Neutrophil (primary cell): Measurements from ENCODE around the gene TAF10.

Experiments
- H3K27ac ChIP-seq: fragments of 200-600 bp; sonication (generic); 2 replicates; pipeline ENCODE4 v1.5.1; 2016; ENCODE audit warnings: mild to moderate bottlenecking, moderate library complexity
- H3K27me3 ChIP-seq: fragments of 200-600 bp; sonication (generic); 2 replicates; pipeline ENCODE4 v1.6.0; 2016; ENCODE audit warnings: mild to moderate bottlenecking
- H3K36me3 ChIP-seq: fragments of 200-600 bp; sonication (generic); 2 replicates; pipeline ENCODE4 v1.5.1; 2017
- H3K4me1 ChIP-seq, 2 experiments: fragments of 200-600 bp in 1 of 2; sonication (generic) in 1 of 2; 1 replicate in 1 of 2; 2 replicates in 1 of 2; pipeline versions ENCODE4 v1.5.1 to v1.6.1; 2013 to 2016; ENCODE audit warnings: low read depth in 1 of 2, low read length in 1 of 2, mild to moderate bottlenecking in 1 of 2, moderate library complexity in 1 of 2; ENCODE audit not compliant: control insufficient read depth in 1 of 2, insufficient read depth in 1 of 2
- H3K4me3 ChIP-seq, 2 experiments: fragments of 200-600 bp in 1 of 2; sonication (generic) in 1 of 2; 1 replicate in 1 of 2; 2 replicates in 1 of 2; pipeline ENCODE4 v1.5.1; 2013 to 2016; ENCODE audit warnings: low read depth in 1 of 2, low read length in 1 of 2, mild to moderate bottlenecking in 1 of 2, moderate library complexity in 1 of 2
- H3K9me3 ChIP-seq: fragments of 200-600 bp; sonication (generic); 2 replicates; pipeline ENCODE4 v1.5.1; 2016
- TF ChIP-seq, protein P1 (sequence below): fragments of 200-600 bp; sonication (generic); IDR thresholded peaks from 2 replicates; pipeline ENCODE4 v1.5.1; 2016; ENCODE audit warnings: antibody characterized with exemption

TAF10 gene

DNA sequence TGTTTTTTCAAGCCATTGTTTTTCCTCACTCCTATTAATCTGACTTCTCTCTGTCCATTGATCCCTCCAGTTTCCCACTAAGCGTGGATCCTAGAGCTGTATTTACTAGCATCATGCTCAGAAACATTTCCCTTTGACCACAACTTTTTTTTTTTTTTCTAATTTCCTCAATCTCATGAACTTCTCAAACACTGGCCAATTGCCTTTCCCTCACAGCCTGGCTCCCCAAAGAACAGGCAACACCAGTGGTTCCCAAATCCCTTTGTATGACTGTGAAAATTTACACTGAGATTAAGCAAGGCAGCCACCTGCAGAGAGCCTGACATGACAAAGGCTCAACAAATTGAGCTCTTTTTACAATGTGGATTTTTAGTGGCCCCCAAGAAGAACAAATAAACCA is 8.6 kb upstream of the TAF10 start:
- Histone ChIP-seq H3K27ac (no peak overlapping the region), H3K27me3 (no peaks in the 10 kb centered on the region), H3K36me3 (peaks cover 11% of the 10 kb centered on the region), H3K4me3 (no peak overlapping the region), H3K9me3 (no peaks in the 10 kb centered on the region), H3K4me1 (peaks cover 31 to 35% of the 10 kb centered on the region in 2 experiments)
- TF ChIP-seq, protein P1, sequence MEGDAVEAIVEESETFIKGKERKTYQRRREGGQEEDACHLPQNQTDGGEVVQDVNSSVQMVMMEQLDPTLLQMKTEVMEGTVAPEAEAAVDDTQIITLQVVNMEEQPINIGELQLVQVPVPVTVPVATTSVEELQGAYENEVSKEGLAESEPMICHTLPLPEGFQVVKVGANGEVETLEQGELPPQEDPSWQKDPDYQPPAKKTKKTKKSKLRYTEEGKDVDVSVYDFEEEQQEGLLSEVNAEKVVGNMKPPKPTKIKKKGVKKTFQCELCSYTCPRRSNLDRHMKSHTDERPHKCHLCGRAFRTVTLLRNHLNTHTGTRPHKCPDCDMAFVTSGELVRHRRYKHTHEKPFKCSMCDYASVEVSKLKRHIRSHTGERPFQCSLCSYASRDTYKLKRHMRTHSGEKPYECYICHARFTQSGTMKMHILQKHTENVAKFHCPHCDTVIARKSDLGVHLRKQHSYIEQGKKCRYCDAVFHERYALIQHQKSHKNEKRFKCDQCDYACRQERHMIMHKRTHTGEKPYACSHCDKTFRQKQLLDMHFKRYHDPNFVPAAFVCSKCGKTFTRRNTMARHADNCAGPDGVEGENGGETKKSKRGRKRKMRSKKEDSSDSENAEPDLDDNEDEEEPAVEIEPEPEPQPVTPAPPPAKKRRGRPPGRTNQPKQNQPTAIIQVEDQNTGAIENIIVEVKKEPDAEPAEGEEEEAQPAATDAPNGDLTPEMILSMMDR, result no peak

DNA sequence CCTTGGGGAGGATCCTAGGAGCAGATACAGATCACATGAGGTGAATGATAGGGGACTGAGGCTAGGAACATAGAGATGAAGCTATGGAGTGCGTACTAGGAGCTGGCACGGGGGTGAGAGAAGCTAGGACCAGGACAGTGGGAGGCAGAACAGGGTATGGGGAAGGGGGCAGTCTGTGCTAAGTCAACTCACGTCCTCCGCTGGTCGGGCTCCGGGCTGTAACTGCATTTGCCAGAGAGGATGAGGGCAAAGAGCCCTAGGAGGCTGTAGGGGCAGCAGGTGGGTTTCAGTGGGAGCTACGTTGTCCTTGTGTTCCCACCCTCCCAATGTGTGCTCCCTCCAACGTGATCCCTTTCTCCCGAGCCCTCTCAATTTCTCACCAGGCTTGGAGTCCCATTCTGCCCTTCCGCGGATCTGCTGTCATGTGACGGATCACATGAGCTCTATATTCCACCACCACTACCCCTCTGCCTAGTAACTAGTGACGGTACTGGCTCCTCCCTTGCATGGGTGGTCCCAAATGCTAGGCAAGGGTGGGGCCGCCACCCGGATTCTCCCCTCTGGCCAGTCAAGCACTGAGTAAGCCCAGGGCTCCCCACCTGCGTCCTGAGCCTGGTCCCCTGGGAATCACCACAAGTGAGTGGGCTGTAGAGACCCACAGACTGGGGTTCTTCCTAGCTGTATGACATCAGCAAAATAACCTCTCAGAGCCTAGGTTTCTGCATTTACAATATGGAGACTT is 7.2 kb upstream of the TAF10 start, which contains the start of gene TPP1:
Gene TPP1 (minus strand): TSS at position 419 of the 742 bp plus-strand sequence. CDS start 22 bp downstream, at position 397.
- Histone ChIP-seq H3K36me3 (peaks cover 26% of the 10 kb centered on the region), H3K9me3 (no peaks in the 10 kb centered on the region), H3K4me3 (peak within 1 kb of the TSS; percentile 75 to 93), H3K4me1 (peaks cover 31 to 35% of the 10 kb centered on the region in 2 experiments), H3K27me3 (no peaks in the 10 kb centered on the region), H3K27ac (peak within 1 kb of the TSS; percentile 98)
- TF ChIP-seq, protein P1, result no peak

DNA sequence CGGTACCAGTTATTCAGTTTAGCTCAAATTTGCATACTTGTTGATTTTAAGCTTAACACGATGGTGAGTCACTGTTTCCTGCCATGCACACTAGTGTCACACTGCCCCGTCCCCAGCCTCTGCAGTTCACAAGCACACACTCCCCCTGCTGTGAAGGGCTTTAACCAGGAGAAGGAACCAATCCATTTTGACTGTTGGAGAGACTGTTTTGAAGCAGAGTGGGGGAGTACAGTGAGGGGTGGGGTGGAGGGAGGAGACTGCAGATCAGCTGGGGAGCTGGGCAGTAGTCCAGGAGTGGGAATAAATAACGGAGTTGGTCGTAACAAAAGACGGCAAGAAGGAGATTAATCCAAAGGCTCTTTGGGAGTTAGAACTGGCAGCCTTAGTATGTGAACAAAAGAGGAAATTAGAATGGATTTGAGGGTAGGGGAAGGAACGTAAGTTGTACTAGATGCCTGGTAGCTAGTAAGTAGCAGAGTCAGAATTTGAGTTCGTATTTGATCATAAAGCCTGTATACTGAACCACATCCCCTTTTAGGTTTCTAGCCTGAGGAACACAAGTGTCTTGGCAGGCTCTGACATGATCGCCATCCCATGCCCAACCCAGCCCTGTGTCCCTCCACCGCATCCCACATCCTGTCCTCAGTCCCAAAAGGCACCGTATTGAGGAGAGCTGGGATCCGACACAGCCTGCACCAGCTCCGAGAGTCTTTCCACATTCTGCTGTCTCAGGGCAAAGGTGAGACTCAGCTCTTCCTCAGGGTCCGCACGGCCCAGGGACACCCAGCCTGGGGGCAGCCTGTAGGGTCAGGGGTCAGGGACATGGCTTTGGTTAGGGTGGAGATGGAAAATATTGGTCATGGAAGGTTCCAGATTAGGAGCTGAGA is 6.3 kb upstream of the TAF10 start:
- Histone ChIP-seq H3K27me3 (no peaks in the 10 kb centered on the region), H3K27ac (peak overlapping the region; percentile 98), H3K36me3 (peaks cover 28% of the 10 kb centered on the region), H3K4me1 (peaks cover 32 to 38% of the 10 kb centered on the region in 2 experiments), H3K9me3 (no peaks in the 10 kb centered on the region), H3K4me3 (peak overlapping the region; percentile 75 to 93)
- TF ChIP-seq, protein P1, result no peak

- peak overlapping the region; percentile 98 for H3K27ac ChIP-seq
- peak overlapping the region; percentile 75 to 93 for H3K4me3 ChIP-seq
- H3K9me3 ChIP-seq, result no peaks in the 10 kb centered on the region
- H3K27me3 ChIP-seq, result no peaks in the 10 kb centered on the region
- peaks cover 42 to 47% of the 10 kb centered on the region in 2 experiments for H3K4me1 ChIP-seq
- TF ChIP-seq, protein P1, result no peak
- H3K36me3 ChIP-seq, result peaks cover 28% of the 10 kb centered on the region
Measured at GRCh38 chr11:6617315-6617781, 5.3 kb upstream of the TAF10 start.

DNA sequence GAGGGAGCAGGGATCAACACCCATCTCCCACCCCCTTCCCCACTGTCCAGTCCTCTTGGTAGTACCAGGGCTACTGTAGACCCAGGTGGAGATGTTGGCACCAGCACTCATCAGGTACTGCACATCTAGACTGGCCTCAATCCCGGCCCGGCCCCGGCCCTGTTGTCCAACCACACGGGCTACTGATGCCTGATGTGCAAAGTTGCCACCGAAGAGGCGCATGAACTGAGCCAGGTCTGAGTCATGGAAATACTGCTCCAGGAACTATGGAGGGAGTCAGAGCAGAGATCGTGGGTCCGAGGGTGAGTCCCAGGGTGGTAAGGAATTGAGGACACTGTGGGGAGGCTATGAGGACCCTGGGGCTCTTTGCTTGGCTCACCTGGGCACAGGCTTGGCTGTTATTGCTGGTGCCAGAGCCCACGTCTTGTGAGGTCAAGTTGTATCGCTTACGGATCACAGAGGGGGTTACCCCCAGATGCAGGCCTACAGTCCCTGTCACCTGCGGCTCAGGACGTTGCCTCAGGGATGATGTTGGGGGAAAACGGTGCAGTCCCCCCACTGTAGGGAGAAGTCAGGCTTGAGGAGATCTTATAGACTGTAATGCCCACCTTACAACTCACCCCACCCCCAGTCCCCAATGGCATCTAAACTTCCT is 4.7 kb upstream of the TAF10 start:
- H3K27me3 ChIP-seq, result no peaks in the 10 kb centered on the region
- H3K9me3 ChIP-seq, result no peaks in the 10 kb centered on the region
- TF ChIP-seq, protein P1, result no peak
- H3K4me3 ChIP-seq, result no peak overlapping the region
- peaks cover 29% of the 10 kb centered on the region for H3K36me3 ChIP-seq
- H3K4me1 ChIP-seq, result peaks cover 44 to 47% of the 10 kb centered on the region in 2 experiments
- peak overlapping the region; percentile 98 for H3K27ac ChIP-seq
